OCI-LY7 (cell line): Measurements from ENCODE around the gene ELMO2.

Source experiments
- CTCF ChIP-seq: fragments of 200-600 bp; sonication (generic); conservative IDR thresholded peaks from 2 replicates; pipeline ENCODE4 v1.5.1; 2014; ENCODE audit warnings: mild to moderate bottlenecking, antibody characterized with exemption, low read length, moderate library complexity, mixed read lengths
- EZH2phosphoT487 ChIP-seq: fragments of 200-600 bp; sonication (generic); IDR thresholded peaks from 2 replicates; pipeline ENCODE4 v1.6.1; 2018; ENCODE audit warnings: low read depth, borderline replicate concordance, mild to moderate bottlenecking, mixed run types, antibody characterized with exemption, low read length, moderate library complexity, mixed read lengths

GRCh38 chr20:46361811-46362210, 44.6 kb downstream of the ELMO2 start:
- no peak for TF ChIP-seq CTCF
- TF ChIP-seq EZH2phosphoT487, result no peak
